Muscle layer of colon (tissue), 2 donors: ENCODE data around the gene MAPK8IP3.

Source experiments
- H3K27ac ChIP-seq: one replicate; pipeline ENCODE4 v1.7.0; 2013; ENCODE audit warnings: low read depth, mild to moderate bottlenecking, low read length, moderate library complexity
- H3K27me3 ChIP-seq, 2 donors: one replicate each; pipeline ENCODE4 v1.7.0; 2013; ENCODE audit warnings: low read length in 2 of 2, mild to moderate bottlenecking in 2 of 2; ENCODE audit not compliant: insufficient read depth in 2 of 2, control insufficient read depth in 1 of 2
- H3K36me3 ChIP-seq: one replicate; pipeline ENCODE4 v1.7.0; 2013; ENCODE audit warnings: mild to moderate bottlenecking, low read length; ENCODE audit not compliant: insufficient read depth
- H3K4me1 ChIP-seq: one replicate; pipeline ENCODE4 v1.7.0; 2013; ENCODE audit warnings: mild to moderate bottlenecking, low read length; ENCODE audit not compliant: insufficient read depth
- H3K4me3 ChIP-seq, 2 donors: one replicate each; pipeline ENCODE4 v1.7.0; 2013; ENCODE audit warnings: low read length in 2 of 2, low read depth in 1 of 2, mild to moderate bottlenecking in 1 of 2, moderate library complexity in 1 of 2
- H3K9ac ChIP-seq: one replicate; pipeline ENCODE4 v1.7.0; 2013; ENCODE audit warnings: low read length
- H3K9me3 ChIP-seq: one replicate; pipeline ENCODE4 v1.7.0; 2013; ENCODE audit warnings: mild to moderate bottlenecking, low read length
- donor health status: abdominal sarcoma.
- donor health status: Adenocarcinoma of cecum.

Gene MAPK8IP3

DNA sequence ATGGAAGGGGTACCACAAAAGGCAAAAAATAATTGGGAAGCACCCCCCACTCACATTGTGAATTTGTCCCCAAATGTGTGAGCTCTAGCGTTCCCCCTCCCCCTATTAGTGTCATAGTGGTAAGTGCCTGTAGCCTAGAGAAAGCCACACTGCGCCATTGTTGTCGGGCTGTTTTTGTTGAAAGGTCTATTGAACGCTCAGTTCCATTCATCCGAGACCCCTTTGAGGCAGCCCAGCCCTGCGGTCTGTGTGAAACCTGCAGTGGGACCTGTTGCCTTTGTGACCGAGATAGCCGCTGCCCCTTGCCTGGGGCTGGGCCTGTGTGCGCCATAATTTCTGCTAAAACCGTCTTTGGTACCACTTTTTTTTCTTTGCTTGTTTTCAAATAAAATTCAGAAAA, 25.0 kb upstream of the MAPK8IP3 start:
- H3K9ac ChIP-seq = no peak overlapping the region

DNA sequence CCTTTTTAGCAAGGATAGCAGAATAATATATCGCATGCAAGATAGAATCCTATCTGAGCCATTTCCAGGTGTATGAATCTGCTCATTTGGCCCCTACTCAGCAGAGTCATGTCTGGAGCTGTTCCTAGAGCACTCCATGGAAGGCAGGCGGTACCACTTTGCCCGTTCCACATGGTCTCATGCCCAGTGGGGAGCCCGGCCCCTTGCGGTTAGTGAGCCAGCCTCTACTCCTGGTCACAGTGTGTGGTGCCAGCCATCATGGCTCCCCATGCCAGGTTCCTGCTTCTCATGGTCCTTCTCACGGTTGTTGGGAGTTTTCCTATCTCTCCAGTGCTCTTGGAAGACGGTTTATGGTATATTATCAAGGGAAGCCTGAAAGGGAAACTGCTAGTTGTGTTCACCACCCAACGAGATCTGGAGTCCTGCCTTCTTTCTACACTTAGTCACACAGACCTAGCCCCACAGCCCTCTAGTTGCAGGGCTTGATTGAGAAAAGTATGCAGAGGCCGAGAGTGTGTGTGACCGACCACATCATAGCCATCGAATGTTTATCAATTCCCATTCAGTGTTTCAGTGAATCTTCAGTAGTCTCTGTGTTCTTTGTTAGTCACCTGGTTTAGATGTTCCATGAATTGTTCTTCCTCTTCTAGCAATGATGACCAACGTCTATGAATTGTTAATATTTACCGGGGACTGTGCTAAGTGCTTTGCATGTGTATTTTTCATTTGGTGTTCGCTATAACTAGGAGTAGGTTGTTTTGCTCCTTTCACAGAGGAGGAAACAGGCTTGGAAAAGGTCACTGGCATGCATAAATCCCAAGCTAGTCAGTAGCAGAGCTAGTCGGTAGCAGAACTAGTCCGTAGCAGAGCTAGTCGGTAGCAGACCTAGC, 18.3 kb upstream of the MAPK8IP3 start:
- no peaks in the 10 kb centered on the region for H3K27me3 ChIP-seq
- peaks cover 27% of the 10 kb centered on the region for H3K36me3 ChIP-seq
- no peak overlapping the region for H3K4me3 ChIP-seq
- no peaks in the 10 kb centered on the region for H3K9me3 ChIP-seq
- H3K27ac ChIP-seq = no peak overlapping the region
- H3K9ac ChIP-seq = no peak overlapping the region
- H3K4me1 ChIP-seq = no peaks in the 10 kb centered on the region

More for the DNA sequence above, 25.0 kb upstream of the MAPK8IP3 start:
- no peaks in the 10 kb centered on the region for H3K27me3 ChIP-seq
- no peaks in the 10 kb centered on the region for H3K9me3 ChIP-seq
- no peak overlapping the region for H3K4me3 ChIP-seq
- peaks cover 9% of the 10 kb centered on the region for H3K4me1 ChIP-seq
- H3K27ac ChIP-seq = no peak overlapping the region
- peaks cover 5% of the 10 kb centered on the region for H3K36me3 ChIP-seq

DNA sequence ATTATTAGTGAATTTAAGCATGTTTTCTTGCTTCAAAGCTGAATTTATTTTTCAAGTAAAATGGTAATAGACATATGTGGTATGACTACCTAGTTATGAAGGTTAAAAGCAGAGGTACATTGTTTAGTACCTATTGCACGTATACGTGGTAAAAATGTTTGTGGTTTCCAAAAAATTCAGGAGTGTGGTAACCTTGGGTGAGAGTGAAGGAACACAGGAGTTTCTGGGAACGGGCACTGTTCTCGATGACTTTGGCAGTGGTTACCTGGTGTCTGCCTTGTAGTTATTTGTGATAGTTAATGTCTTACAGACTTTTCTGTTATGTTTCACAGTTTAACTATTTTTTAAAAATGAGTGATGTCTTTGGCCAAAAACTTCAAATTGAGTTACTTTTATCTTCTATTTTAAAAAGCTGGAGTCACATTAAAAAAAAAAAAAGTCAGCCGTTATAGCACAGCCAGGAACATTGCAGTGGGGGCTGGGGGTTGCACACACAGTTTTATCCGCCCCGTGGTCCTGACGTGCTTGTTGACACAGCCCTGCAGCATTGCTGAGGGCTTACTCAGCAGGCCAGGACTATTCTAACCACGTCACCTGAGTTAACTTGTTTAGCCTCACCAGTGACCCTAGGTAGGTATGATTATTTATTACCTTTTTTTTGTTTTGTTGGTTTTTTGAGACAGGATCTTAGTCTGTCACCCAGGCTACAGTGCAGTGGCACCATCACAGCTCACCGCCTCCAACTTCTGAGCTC, 17.0 kb upstream of the MAPK8IP3 start:
- no peaks in the 10 kb centered on the region for H3K4me1 ChIP-seq
- H3K9ac ChIP-seq = no peak overlapping the region
- no peak overlapping the region for H3K4me3 ChIP-seq
- no peak overlapping the region for H3K27ac ChIP-seq
- no peaks in the 10 kb centered on the region for H3K27me3 ChIP-seq
- H3K36me3 ChIP-seq = peaks cover 35% of the 10 kb centered on the region
- H3K9me3 ChIP-seq = no peaks in the 10 kb centered on the region

DNA sequence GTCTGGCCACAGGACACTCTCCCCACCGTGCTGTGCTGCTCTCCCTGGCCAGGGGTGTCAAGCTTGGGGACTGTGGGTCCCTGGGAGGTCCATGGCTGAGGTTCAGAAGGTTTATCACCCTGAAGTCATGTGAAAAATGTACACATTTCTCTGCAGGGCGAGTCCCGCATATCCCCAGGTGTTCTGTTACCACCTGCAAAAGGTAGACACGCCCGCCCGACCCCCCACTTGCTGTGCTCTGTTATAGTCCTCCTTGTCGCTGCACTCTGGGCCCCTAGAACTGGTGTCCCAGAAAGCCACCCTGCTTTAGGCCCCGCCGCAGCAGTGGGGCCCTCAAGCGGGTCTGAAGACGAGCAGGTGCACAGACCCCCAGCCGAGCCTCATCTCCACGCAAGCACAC, 16.1 kb upstream of the MAPK8IP3 start:
- no peaks in the 10 kb centered on the region for H3K4me1 ChIP-seq
- no peak overlapping the region for H3K4me3 ChIP-seq
- no peak overlapping the region for H3K9ac ChIP-seq
- no peaks in the 10 kb centered on the region for H3K9me3 ChIP-seq
- H3K27me3 ChIP-seq = no peaks in the 10 kb centered on the region
- no peak overlapping the region for H3K27ac ChIP-seq
- H3K36me3 ChIP-seq = peaks cover 39% of the 10 kb centered on the region

- Histone ChIP-seq H3K27me3 (no peaks in the 10 kb centered on the region), H3K9ac (no peak overlapping the region), H3K4me3 (no peak overlapping the region), H3K36me3 (peaks cover 38% of the 10 kb centered on the region), H3K27ac (no peak overlapping the region), H3K9me3 (no peaks in the 10 kb centered on the region), H3K4me1 (no peaks in the 10 kb centered on the region)
Measured at GRCh38 chr16:1690810-1691209, 15.2 kb upstream of the MAPK8IP3 start.

DNA sequence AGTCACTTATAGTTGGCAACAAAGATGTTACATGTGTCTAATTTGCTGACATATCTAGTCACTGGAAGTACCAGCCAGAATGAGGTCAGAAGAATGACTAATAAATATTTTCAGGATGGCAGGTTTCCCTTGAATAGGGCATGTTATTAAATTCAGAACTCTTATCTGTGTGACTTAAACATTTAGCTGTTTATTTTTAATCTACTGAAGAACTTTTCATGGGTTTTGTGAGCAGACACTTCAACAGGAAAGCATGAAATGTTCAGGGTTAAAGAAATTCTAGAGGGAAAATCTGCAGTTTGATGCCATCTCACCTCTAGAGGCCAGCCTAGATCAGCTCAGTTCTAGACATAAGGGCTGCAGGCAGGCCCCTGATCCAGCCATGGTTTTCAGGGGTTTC, 14.7 kb upstream of the MAPK8IP3 start:
- no peak overlapping the region for H3K9ac ChIP-seq
- peaks cover 38% of the 10 kb centered on the region for H3K36me3 ChIP-seq
- no peak overlapping the region for H3K27ac ChIP-seq
- no peak overlapping the region for H3K4me3 ChIP-seq
- H3K27me3 ChIP-seq = no peaks in the 10 kb centered on the region
- no peaks in the 10 kb centered on the region for H3K4me1 ChIP-seq
- no peaks in the 10 kb centered on the region for H3K9me3 ChIP-seq

DNA sequence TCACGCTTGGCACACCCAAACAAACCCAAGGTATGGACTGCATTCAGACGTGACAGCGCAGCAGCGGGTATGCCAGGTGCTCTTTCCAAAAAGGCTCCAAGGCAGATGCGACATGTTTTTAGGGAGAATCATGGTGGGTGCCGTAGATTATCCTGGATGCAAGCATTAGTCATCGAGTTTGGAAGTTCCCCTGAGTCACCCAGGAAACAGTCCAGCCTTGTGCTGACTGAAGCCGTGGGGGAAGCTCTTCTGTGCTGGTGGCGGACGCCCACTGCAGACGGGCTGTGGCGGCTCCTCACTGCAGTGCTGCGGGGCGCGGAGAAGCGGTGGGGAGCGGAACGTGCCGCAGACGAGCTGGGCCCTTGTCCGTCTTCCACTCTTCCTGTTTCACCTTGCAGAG, 14.0 kb upstream of the MAPK8IP3 start:
- H3K27me3 ChIP-seq = no peaks in the 10 kb centered on the region
- no peaks in the 10 kb centered on the region for H3K4me1 ChIP-seq
- no peak overlapping the region for H3K27ac ChIP-seq
- H3K9ac ChIP-seq = no peak overlapping the region
- H3K9me3 ChIP-seq = no peaks in the 10 kb centered on the region
- H3K4me3 ChIP-seq = no peak overlapping the region
- H3K36me3 ChIP-seq = peaks cover 34% of the 10 kb centered on the region

DNA sequence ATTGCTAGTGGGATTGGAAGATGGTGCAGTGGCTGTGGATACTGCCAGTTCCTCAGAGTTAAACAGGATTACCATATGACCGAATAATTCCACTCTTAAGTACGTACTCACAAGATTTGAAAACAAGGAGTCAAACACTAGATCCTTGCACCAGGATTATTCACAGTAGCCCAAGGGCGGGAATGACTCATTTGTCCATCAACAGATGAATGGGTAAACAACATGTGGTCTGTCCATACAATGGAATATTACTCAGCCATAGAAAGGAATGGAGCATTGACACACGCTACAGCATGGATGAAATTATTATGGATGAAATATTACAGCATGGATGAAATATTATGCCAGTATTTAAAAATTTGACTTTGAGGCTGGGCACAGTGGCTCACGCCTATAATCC, 9.1 kb upstream of the MAPK8IP3 start:
- H3K36me3 ChIP-seq = peaks cover 49% of the 10 kb centered on the region

DNA sequence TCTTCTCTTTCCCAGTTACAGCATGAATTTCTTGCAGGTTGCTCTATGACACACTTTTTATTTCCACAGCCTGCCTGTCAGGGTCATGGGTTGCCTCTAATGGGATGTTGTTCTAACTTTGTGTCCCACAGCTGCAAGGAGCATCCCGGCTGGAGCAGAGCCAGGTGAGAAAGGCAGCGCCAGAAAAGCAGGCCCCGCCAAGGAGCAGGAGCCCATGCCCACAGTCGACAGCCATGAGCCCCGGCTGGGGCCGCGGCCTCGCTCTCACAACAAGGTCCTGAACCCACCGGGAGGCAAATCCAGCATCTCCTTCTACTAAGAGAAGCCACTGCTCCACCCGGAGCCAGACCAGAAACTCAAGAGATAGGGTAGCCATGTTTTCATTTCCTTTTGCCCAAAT, 7.3 kb upstream of the MAPK8IP3 start:
- H3K4me3 ChIP-seq = no peak overlapping the region
- no peaks in the 10 kb centered on the region for H3K27me3 ChIP-seq
- no peaks in the 10 kb centered on the region for H3K9me3 ChIP-seq
- no peaks in the 10 kb centered on the region for H3K4me1 ChIP-seq
- peaks cover 40% of the 10 kb centered on the region for H3K36me3 ChIP-seq
- H3K9ac ChIP-seq = no peak overlapping the region
- no peak overlapping the region for H3K27ac ChIP-seq

More for the DNA sequence above, 9.1 kb upstream of the MAPK8IP3 start:
- Histone ChIP-seq H3K27me3 (no peaks in the 10 kb centered on the region), H3K9me3 (no peaks in the 10 kb centered on the region), H3K4me1 (no peaks in the 10 kb centered on the region), H3K27ac (no peak overlapping the region), H3K9ac (no peak overlapping the region), H3K4me3 (no peak overlapping the region)

- Histone ChIP-seq H3K27me3 (no peaks in the 10 kb centered on the region), H3K9ac (no peak overlapping the region), H3K36me3 (peaks cover 35% of the 10 kb centered on the region), H3K27ac (no peak overlapping the region), H3K9me3 (no peaks in the 10 kb centered on the region), H3K4me3 (no peak overlapping the region), H3K4me1 (no peaks in the 10 kb centered on the region)
Measured at GRCh38 chr16:1700246-1700645, 5.7 kb upstream of the MAPK8IP3 start.

GRCh38 chr16:1701216-1701878, 4.6 kb upstream of the MAPK8IP3 start:
- Histone ChIP-seq H3K27ac (no peak overlapping the region), H3K9me3 (no peaks in the 10 kb centered on the region), H3K9ac (no peak overlapping the region), H3K36me3 (peaks cover 32% of the 10 kb centered on the region), H3K4me3 (no peak overlapping the region), H3K4me1 (no peaks in the 10 kb centered on the region), H3K27me3 (no peaks in the 10 kb centered on the region)
